Skeletal muscle cell (primary cell): ENCODE measurements around the gene SPATS2.

Experiments
- DNase-seq: peaks from one replicate; pipeline ENCODE4 v3.0.0-alpha.2; 2010; ENCODE audit warnings: low read depth
- H3K4me3 ChIP-seq: 2 replicates; pipeline ENCODE4 v1.5.1; 2011; ENCODE audit warnings: low read depth, mild to moderate bottlenecking, control low read depth, low read length, moderate library complexity

SPATS2 gene

DNA sequence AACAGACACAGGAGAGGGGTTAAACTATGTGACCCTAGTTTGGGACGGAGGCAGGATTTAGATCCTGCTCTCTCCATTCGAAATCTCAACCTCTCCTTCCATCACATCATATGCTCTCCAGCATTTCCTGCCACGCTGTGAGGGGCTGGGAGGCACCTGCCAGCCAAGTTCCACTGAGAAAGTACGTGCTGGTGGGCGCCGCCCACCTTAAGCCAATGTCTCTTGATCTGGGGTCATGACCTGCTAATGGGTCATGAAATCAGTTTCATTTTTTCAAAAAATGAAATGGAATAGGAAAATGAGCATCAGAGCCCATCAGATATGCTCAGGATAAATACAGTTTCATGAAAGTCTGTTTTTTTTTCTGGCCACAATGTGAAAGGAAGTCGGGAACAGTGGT is 193.4 kb downstream of the SPATS2 start:
- DNase-seq: no peak
- no peak overlapping the region for H3K4me3 ChIP-seq

DNA sequence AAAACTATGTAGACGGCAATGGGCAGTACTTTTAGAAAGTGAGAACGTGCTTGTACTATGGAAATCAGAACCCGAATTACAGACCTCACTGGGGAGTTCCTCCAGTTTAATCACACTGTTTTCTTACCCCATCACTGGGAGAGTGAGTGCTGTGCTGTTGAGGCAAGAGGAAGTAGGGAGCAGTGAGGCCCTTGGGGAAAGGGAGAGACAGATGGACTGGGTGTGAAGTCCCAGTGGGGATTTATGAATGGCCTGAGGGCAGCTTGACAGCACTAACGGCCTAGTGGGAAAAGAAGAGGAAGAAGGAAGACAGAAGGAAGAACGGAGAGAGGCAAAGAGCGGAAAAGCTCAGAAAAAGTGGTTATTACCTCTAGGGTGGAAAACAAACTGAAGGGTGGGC is 195.0 kb downstream of the SPATS2 start:
- DNase-seq: no peak
- H3K4me3 ChIP-seq: no peak overlapping the region

DNA sequence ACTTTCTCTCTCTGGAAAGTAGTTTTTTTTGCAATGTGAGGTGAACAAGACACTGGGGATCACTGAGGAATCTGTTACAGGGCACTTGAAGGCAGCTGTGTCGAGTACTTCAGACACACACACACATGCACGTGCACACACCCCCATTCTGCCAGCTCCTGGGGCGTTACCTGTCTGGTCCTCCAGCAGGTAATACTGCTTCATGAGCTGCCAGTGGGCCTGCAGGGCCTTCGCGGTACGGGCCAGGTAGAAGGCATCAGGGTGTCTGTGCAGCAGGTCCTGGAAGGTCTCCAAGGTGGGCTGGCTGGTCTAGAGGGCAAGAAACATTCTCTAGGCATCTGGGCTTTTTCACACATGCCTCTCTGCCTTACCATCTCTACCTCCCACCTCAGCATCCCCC is 195.6 kb downstream of the SPATS2 start:
- DNase-seq: no peak
- H3K4me3 ChIP-seq: no peak overlapping the region

DNA sequence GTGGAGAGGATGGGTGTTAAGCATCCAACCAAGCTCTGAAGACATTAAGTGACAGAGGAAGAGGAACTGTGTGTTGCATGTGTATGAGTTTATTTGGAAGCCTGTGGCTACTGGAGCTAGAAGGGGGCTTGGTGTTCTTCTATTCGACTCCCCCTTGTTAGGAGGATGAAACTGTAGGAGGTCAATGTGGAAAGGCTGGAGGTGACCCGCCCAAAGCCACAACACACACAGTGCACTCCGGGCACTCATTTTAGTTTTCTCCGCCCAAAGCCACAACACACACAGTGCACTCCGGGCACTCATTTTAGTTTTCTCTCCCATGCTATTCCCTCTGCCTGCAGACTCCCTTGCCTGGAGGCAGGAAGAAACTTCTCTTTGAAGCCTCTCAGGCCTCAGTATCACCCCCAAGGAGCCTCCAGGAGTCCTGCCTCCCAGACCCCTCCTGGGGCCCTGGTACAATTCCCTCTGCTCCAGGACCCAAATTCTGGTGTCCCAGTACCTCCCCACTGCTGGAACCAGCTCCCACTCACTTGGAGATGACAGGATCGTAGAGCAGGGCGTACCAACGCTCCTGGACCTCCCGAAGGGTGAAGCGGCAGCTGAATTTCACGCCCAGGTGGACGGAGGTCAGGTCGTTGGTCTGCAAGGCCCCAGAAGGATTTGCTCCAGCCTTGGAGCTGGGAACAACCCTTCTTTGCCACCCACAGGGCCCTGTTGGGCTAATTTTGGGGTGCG is 196.9 kb downstream of the SPATS2 start:
- no peak for DNase-seq
- no peak overlapping the region for H3K4me3 ChIP-seq

DNA sequence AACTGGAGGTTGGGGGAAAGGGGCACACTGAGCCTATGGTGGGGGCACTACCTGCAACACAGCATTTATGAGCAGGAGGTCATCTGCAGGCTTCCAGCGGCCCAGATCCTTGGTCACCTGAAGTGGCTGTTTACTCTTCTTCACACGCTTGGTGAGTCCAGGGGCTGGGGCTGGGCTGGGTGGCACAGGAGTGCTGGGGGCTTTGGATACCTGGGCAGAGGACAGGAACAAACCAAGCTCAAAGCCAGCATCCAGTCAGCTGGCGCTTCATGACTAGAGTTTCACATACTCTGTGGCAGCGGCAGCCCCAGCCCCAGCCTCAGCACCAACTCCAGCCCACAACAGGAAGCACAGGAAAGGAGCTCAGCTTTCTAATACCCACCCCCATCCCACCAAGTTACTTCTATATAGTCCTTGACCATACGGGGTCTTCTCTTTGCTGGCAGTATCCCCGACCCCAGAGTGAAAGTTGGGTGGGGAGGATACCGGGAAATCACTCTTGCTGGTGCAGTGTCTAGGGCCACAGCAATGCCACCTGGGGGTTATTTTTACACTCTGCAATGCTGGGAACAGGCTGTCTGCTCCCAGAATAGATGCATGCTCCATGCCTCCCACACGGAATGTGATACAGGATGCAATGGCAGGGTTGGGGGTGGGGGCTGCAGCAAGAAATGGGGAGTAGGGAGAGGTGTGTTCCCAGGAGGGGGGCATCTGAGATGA is 197.6 kb downstream of the SPATS2 start:
- DNase-seq: no peak

DNA sequence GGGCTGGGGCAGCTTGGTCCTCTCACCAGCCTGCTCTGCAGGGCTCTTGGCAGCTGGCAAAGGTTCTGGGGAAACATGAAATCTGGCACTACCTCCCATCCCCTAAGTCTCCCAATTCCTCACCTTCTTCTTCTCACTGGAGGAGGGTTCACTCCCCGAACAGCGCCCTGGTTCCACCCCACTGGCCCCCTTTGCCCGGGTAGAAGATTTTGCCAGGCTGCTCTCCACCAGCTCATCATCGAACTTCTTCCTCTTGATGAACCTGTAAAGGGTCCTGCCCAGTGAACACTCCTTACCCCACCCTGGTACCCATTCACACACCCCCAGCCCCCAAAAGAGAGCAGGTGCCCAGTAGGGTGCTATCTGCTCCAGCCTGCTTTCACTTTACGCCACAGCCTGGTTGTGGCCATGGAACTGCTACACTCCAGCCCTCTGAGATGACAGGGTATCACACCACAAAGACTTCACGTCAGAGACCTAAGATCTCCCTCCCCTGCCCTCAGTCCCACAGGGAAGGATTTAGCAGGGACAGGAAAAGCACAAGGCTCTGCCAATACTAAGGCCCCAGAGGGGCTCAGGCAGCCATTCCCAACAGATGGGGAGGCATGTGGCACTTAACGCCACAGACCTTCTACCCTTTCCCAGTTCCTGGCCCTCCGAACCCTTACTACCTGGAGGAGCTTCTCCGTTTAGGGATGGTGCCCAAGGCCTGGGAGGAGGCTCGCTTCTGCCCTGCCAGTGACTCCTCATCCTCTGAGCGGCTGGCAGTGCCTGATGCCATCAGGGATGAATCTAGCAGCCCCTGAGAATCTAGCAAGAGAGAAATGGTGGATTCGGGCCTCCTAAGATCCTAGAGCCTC is 198.4 kb downstream of the SPATS2 start:
- no peak overlapping the region for H3K4me3 ChIP-seq
- DNase-seq: no peak

More for the DNA sequence above, 197.6 kb downstream of the SPATS2 start:
- H3K4me3 ChIP-seq: no peak overlapping the region

DNA sequence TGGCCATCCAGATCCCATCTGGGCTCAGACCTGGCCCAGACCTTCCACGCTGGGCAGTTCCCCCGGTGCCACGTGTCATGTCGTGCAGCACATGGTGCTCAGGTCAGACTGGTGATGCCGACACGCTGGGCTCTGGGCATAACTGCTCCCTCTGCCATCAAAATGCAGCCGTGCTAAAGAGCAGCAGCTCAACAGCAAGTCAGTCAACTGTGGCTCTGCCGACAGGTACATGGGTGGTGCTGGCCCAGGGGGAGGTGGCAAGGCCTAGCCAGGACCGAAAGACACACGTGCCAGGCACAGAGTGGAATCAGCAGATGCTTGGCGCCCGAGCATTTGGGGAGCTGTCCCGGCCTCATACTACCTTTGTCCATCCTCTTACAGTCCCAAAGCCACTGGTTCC is 199.1 kb downstream of the SPATS2 start:
- no peak overlapping the region for H3K4me3 ChIP-seq
- DNase-seq: no peak

DNA sequence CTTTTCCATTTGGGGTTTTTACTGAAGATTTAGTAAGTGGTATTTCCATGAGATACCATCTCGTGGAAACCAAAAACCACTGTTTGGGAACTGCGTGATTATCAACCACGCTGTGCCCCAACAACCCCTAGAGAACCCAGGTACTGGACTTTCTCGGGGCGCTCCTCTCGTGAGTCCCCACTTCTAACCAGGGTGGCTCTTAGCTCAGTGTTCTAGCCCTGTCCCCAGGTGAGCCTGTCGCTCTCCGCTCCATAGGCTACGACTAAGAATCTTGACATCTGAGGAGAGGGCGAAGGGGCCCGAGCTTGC is 200.0 kb downstream of the SPATS2 start:
- DNase-seq: no peak
- H3K4me3 ChIP-seq: peak overlapping the region; percentile 100

DNA sequence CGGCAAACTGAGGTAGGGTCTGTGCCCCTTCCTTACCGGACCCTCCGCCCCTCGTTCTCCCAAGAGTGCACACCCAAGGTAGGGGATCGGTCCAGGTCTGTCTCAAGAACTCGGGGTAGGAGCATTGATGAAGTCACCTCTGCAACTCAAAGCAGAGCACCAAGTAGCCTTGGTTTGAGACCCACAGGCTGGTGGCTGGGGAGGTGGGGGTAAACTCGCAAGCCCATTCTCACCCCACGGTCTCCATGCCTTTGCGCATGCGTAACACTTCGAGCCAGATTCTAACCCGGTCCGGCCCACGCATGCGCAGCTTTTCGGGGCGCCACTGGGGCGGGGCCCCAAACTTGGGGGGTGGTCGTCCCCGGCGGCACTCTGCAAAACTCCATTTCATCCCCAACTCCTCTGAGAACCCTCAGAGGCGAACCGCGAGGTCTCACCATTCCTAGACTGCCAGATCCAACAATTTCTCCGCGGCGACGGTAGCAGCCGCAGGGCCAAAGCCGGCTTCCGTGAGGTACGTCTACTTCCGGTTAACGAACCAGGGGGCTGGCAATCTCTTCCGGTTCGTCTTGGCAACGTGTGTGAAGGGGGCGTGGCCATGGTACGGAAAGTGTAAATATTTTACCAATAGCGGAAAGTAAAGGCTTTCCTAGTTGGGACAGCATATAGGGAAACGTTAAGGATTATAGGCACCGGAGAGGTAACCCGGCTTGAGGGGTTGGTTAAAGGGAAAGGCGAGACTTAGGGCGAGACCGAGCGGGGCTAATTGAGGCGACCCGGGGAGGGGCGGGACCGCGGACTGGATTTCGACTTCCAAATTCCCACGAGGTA is 200.6 kb downstream of the SPATS2 start, which contains the start of gene MCRS1:
Gene MCRS1 (minus strand): TSS at position 532 of the 831 bp plus-strand sequence. CDS start 1,411 bp downstream, outside the sequence.
- peak; percentile 71 for DNase-seq

DNA sequence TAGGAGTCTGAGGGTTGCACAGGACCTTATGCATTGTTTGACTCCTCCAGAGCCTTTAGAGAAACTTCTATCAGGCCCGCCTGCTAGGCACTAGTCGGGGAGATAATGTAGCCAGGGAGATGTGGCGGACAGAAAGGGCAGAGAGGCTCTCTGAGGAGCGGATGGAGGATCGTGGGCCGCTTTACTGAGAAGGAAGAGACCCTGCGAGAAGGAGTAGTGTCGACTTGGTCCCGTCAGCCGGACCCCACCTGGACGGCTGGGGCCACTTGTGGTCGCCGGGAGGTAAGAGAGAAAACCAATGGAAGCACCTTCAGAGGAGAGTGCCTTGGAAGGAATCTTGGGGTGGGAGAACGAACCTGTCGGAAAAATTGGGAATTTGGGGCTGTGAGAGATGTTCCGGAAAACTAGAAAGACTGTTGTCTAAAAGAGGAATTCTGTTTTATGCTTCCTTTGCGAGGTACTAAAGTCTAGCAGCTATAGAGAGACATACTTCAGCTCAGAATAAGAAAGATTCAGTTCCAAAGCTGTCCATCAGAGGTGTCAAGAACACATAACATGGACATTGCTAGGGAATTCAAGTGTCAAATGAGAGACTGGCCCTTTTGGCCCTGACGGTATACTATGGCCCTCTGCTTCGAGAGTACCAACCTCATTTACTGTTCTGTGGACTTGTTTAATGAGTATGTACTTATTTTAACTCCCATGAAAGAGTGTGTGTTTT is 201.3 kb downstream of the SPATS2 start:
- no peak for DNase-seq
- H3K4me3 ChIP-seq: peak overlapping the region; percentile 100

More for the DNA sequence above, 200.6 kb downstream of the SPATS2 start, which contains the start of gene MCRS1:
- peak within 1 kb of the TSS; percentile 100 for H3K4me3 ChIP-seq
